Heart left ventricle (tissue), 16 donors: ENCODE results near the gene MVP. TPM values are rescaled to one million over a fixed set of nuclear protein-coding genes. Genes with fewer than 3 reads are reported as not detected.
A peak's percentile ranks its signal among the peaks of the same experiment; 100 is the strongest.

Experiments
- ATAC-seq, 4 donors: fragments of 200-7000 bp; cut with Tn5 transposase; one replicate each; pipeline ENCODE4 v1.9.1; 2020 to 2022; ENCODE audit warnings: moderate library complexity in 4 of 4, mild to moderate bottlenecking in 3 of 4, moderate number of reproducible peaks in 1 of 4
- DNase-seq, 5 donors: peaks; one replicate each; pipeline ENCODE4 v3.0.0-alpha.2; 2020
- H3K27ac ChIP-seq, 12 donors: fragments of 200-600 bp; sonication (generic) in 4 of 12; one replicate each; pipeline versions ENCODE4 v1.5.0 to v1.8.0; 2016 to 2022; ENCODE audit warnings: mild to moderate bottlenecking in 2 of 12
- H3K27me3 ChIP-seq, 9 donors: fragments of 200-600 bp; sonication (generic) in 2 of 9; one replicate each; pipeline versions ENCODE4 v1.5.1 to v1.8.0; 2016 to 2022; ENCODE audit warnings: mild to moderate bottlenecking in 3 of 9
- H3K36me3 ChIP-seq, 9 donors: fragments of 200-600 bp; sonication (generic) in 2 of 9; one replicate each; pipeline versions ENCODE4 v1.5.0 to v1.8.0; 2018 to 2022; ENCODE audit warnings: mild to moderate bottlenecking in 2 of 9
- H3K4me1 ChIP-seq, 12 donors: fragments of 200-600 bp; sonication (generic) in 4 of 12; one replicate each; pipeline versions ENCODE4 v1.5.0 to v1.8.0; 2016 to 2022; ENCODE audit warnings: mild to moderate bottlenecking in 3 of 12
- H3K4me3 ChIP-seq, 12 donors: fragments of 200-600 bp; sonication (generic) in 4 of 12; one replicate each; pipeline versions ENCODE4 v1.5.0 to v1.8.0; 2017 to 2022; ENCODE audit warnings: mild to moderate bottlenecking in 9 of 12, moderate library complexity in 4 of 12
- H3K9me3 ChIP-seq, 12 donors: fragments of 200-600 bp; sonication (generic) in 4 of 12; one replicate each; pipeline versions ENCODE4 v1.5.0 to v1.8.0; 2016 to 2022; ENCODE audit warnings: mild to moderate bottlenecking in 1 of 12
- CTCF ChIP-seq, 12 donors: fragments of 200-600 bp; sonication (generic) in 4 of 12; IDR thresholded peaks; one replicate each; pipeline versions ENCODE4 v1.5.0 to v1.8.0; 2018 to 2022; ENCODE audit warnings: antibody characterized with exemption in 12 of 12, mild to moderate bottlenecking in 5 of 12
- POLR2A ChIP-seq, 2 donors: fragments of 450-650 bp; IDR thresholded peaks; one replicate each; pipeline ENCODE4 v1.6.1; 2017; ENCODE audit warnings: antibody characterized with exemption in 2 of 2, mild to moderate bottlenecking in 2 of 2, moderate library complexity in 2 of 2
- WGBS, 4 donors: extraction: QIAGEN DNeasy Blood & Tissue Kit in 2 of 4; methylation state at CpG; one replicate each; pipeline versions ENCODE4 v1.1.5 to v1.1.7; 2013 to 2018; 5-methylcytosine and 5-hydroxymethylcytosine counted together
- intact Hi-C, 10 donors: fragments of 100-400 bp; cut with DNase I; formaldehyde crosslinking; loops; one replicate each; pipeline versions ENCODE4 v1.11.1 to v1.14.2; 2022
- polyA plus RNA-seq, 2 donors: library from polyadenylated mRNA; stranded (reverse); fragments of 200-250 nt; gene quantifications; one replicate each; pipeline ENCODE4 v1.2.3, GENCODE V29; 2013
- total RNA-seq, 9 donors: library from RNA; depleted of rRNA in 2 of 9; stranded (reverse); fragments of >200 nt in 2 of 9; fragmentation: NEBNext Ultra II Directional in 3 of 9; extraction: Animal tissue kit (Norgen Biotek cat#: 25700) in 3 of 9; gene quantifications; one replicate each; pipeline versions ENCODE4 v1.1.0 to v1.2.4, GENCODE V29; 2016 to 2023
- donor health status: ischemic (EF 13 %, LVEDD 7.1; RV severe dilation, severe dysfunction).
- donor health status: healthy with polysubstance abuse.
- donor health status: DM: no; HTN: yes; CAD: no.
- donor health status: DM: no; HTN: no; CAD: no.
- donor health status: ischemic (EF 25% LVEDD 6.9; RV normal size, moderate dysfunction).
- donor health status: ischemic (EF 25% LVEDD 5.7; RV mildly dilated, moderate dysfunction).
- donor health status: healthy.
- donor health status: DM: yes; HTN: yes; CAD: no.
- donor health status: ischemic (EF 35%, LVEDD 5.7; RV mildly dilated, moderate dysfunction).
- donor health status: nonischemic (EF 11% LVEDD 7.7; RV severe dilation, severe dysfunction).
- donor health status: DM: yes; HTN: yes; CAD: no.
- donor health status: PGD.
- donor health status: ischemic (EF 29% LVEDD 5.4; RV normal size, mild dysfunction).
- donor health status: nonischemic (EF 23%, LVEDD 6.1; RV moderate dilation, normal function).

MVP gene
- total and polyA plus RNA-seq, 11 donors, result 32.9 to 140 (median 44.6) TPM

- H3K4me1 ChIP-seq, result peaks cover 0 to 7% (median 0%) of the 10 kb centered on the region in 12 donors
- TF ChIP-seq CTCF (IDR thresholded peaks at IDR 0.05) (peak; percentile 82 to 93 (median 87)), POLR2A (IDR thresholded peaks at IDR 0.05) (no peak)
- H3K9me3 ChIP-seq, result no peaks in the 10 kb centered on the region
- 45 to 63% (median 49%) methylated on average over 5 to 15 of the region's 15 CpGs for WGBS, 4 donors
- intact Hi-C loops, result loop anchor here in 5 of 10 donors (5.0 to 10.0 kb wide), 4 partner anchors 36 to 154 kb away; partner anchors contain the start of genes PRRT2 (in 3 of the 5) and KIF22 (in 1 of the 5)
- ATAC-seq (peak; percentile 60 to 79 (median 78)), DNase-seq (peak; percentile 64 to 90 (median 79))
- no peaks in the 10 kb centered on the region for H3K27me3 ChIP-seq
- no peak overlapping the region for H3K27ac ChIP-seq
- no peak overlapping the region for H3K4me3 ChIP-seq
- peaks cover 0 to 50% (median 44%) of the 10 kb centered on the region in 9 donors for H3K36me3 ChIP-seq
Measured at GRCh38 chr16:29848420-29849297, 28.4 kb downstream of the MVP start.

GRCh38 chr16:29849505-29849904 lies 29.2 kb downstream of the MVP start:
- H3K4me1 ChIP-seq, result peaks cover 0 to 7% (median 0%) of the 10 kb centered on the region in 12 donors
- ATAC-seq (no peak), DNase-seq (no peak)
- 63 to 74% (median 66%) methylated on average over 5 of the region's 5 CpGs for WGBS, 4 donors
- intact Hi-C loops, result loop anchor here in 5 of 10 donors (5.0 to 10.0 kb wide), 4 partner anchors 37 to 155 kb away; partner anchors contain the start of genes PRRT2 (in 3 of the 5) and KIF22 (in 1 of the 5)
- no peak overlapping the region for H3K27ac ChIP-seq
- H3K36me3 ChIP-seq, result peaks cover 0 to 42% (median 36%) of the 10 kb centered on the region in 9 donors
- H3K9me3 ChIP-seq, result no peaks in the 10 kb centered on the region
- TF ChIP-seq POLR2A (IDR thresholded peaks at IDR 0.05) (no peak), CTCF (IDR thresholded peaks at IDR 0.05) (no peak)
- no peaks in the 10 kb centered on the region for H3K27me3 ChIP-seq
- no peak overlapping the region for H3K4me3 ChIP-seq

- DNase-seq (no peak), ATAC-seq (no peak)
- intact Hi-C loops, result loop anchor here in 2 of 10 donors (2.0 to 10.0 kb wide), 2 partner anchors 30 to 64 kb away; partner anchors contain the start of gene MVP (in 1 of the 2)
- H3K9me3 ChIP-seq, result no peaks in the 10 kb centered on the region
- H3K4me1 ChIP-seq, result peaks cover 0 to 7% (median 0%) of the 10 kb centered on the region in 12 donors
- H3K27me3 ChIP-seq, result no peaks in the 10 kb centered on the region
- H3K36me3 ChIP-seq, result peaks cover 0 to 27% (median 21%) of the 10 kb centered on the region in 9 donors
- H3K4me3 ChIP-seq, result no peak overlapping the region
- no peak overlapping the region for H3K27ac ChIP-seq
- TF ChIP-seq CTCF (IDR thresholded peaks at IDR 0.05), result no peak
- TF ChIP-seq POLR2A (IDR thresholded peaks at IDR 0.05), result no peak
- WGBS, 4 donors, result 91 to 98% (median 95%) methylated on average over 3 of the region's 3 CpGs
Measured at GRCh38 chr16:29850998-29851397, 30.7 kb downstream of the MVP start.

- peak overlapping the region; percentile 6 to 70 (median 52) for H3K27ac ChIP-seq
- ATAC-seq (peak; percentile 24 to 80 (median 50)), DNase-seq (peak in 3 of 5 donors; percentile 42 to 47 (median 46))
- intact Hi-C loops, result loop anchor here in 1 of 10 donors (10.0 kb wide), 1 partner anchor 62 kb away; no protein-coding TSS in a partner anchor
- 42 to 50% (median 43%) methylated on average over 7 of the region's 7 CpGs for WGBS, 4 donors
- peaks cover 0 to 7% (median 0%) of the 10 kb centered on the region in 12 donors for H3K4me1 ChIP-seq
- H3K4me3 ChIP-seq, result peak overlapping the region in 4 of 12 donors; percentile 6 to 25 (median 10)
- H3K36me3 ChIP-seq, result peaks cover 0 to 10% (median 4%) of the 10 kb centered on the region in 9 donors
- TF ChIP-seq POLR2A (IDR thresholded peaks at IDR 0.05) (peak in 1 of 2 donors; percentile 24), CTCF (IDR thresholded peaks at IDR 0.05) (no peak)
- no peaks in the 10 kb centered on the region for H3K9me3 ChIP-seq
- H3K27me3 ChIP-seq, result no peaks in the 10 kb centered on the region
Measured at GRCh38 chr16:29852654-29853053, 32.4 kb downstream of the MVP start.
